HG03045 (cell line): Measurements from ENCODE around the gene PA2G4.
A peak's percentile ranks its signal among the peaks of the same experiment; 100 is the strongest.
"Not testable (repeated sequence)": the region's sequence is repeated elsewhere in the genome, so short reads cannot be mapped to it uniquely, and the experiment has no call there.

Experiments
- ATAC-seq: cut with Tn5 transposase; IDR thresholded peaks from one replicate; pipeline ENCODE4 v1.9.1; 2021; ENCODE audit warnings: mild to moderate bottlenecking, moderate library complexity; ENCODE audit not compliant: unreplicated experiment

PA2G4 gene

DNA sequence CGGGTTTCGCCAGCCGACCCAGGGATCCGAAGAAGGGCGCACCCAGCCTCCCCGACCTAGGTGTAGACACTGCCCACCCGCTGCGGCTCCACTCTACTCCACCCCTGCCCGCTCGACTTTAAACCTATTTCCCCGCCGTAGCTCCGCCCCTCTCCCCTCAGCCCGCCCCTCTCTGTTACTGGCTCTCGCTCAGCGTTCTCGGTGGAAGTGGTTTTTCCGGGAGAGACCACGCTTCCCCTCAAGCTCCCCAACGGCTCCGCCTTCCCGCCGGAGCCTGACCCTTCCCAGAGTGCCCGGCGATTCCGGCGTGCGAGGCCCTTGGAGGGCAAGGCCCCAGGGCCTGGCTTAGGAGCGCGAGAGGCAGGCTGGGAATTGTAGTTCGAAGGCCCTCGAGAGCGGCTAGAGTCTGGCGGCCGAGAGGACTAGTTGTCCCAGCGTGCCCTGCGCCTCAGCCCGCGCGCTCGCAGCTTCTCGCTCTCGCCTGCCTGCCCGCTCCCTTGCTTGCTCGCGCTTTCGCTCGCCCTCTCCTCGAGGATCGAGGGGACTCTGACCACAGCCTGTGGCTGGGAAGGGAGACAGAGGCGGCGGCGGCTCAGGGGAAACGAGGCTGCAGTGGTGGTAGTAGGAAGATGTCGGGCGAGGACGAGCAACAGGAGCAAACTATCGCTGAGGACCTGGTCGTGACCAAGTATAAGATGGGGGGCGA, at the start of gene PA2G4:
PA2G4 (plus strand) TSS at position 451 of the 706 bp plus-strand sequence; CDS start at position 630, 179 bp downstream.
- ATAC-seq, result peak; percentile 93

DNA sequence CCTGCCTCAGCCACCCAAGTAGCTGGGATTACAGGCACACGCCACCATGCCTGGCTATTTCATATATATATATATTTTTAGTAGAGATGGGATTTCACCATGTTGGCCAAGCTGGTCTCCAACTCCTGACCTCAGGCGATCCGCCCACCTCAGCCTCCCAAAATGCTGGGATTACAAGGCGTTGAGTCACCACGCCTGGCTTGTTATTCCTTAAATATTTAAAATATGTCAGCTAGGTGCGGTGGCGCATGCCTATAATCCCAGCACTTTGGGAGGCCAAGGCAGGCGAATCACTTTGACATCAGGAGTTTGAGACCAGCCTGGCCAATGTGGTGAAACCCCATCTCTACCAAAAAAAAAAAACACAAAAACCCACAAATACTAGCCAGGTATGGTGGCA, 44.4 kb upstream of the PA2G4 start:
- not testable (repeated sequence) for ATAC-seq

DNA sequence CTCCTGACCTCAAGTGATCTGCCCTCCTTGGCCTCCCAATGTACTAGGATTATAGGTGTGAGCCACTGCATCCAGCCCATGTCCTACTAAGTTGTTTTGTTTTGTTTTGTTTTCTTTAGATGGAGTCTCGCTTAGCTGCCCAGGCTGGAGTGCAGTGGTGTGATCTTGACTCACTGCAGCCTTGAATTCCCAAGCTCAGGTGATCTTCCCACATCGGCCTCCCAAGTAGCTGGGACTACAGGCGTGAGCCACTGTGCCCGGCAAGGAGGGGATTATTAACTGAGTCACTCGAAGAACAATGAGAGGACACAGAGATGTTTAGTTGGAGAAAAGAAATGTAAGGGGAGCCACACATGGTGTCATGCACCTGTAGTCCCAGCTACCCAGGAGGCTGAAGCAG, 42.4 kb upstream of the PA2G4 start:
- no peak for ATAC-seq

DNA sequence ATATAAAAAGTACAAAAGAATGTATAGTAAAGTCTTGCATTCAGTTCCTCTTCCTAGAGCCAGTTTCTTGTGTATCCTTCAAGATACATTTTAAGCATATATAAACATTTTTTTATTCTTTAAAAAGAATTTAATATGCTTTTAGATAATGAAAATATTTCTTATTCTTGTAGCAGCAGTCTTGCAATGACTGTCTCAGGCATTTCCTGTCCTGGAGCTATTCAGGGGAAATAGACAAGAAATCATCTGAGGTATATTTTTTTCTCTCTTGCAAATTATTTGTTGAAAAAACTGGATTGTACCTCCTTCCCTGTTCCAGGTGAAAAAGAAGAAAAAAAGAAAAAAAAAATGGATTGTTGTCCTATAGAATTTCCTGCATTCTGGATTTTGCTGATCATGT, 41.4 kb upstream of the PA2G4 start:
- ATAC-seq, result no peak

DNA sequence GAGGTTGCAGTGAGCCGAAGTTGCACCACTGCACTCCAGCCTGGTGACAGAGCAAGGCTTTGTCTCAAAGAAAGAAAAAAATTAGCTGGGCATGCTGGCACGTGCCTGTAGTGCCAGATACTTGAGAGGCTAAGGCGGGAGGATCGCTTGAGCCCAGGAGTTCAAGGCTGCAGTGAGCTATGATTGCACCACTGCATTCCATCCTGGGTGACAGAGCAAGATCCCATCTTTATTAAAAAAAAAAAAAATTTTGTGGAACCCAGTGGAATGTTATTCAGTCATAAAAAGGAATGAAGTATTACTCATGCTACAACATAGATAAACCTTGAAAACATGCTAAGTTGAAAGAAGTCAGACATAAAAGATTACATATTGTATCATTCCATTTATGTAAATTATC, 32.7 kb upstream of the PA2G4 start:
- no peak for ATAC-seq

DNA sequence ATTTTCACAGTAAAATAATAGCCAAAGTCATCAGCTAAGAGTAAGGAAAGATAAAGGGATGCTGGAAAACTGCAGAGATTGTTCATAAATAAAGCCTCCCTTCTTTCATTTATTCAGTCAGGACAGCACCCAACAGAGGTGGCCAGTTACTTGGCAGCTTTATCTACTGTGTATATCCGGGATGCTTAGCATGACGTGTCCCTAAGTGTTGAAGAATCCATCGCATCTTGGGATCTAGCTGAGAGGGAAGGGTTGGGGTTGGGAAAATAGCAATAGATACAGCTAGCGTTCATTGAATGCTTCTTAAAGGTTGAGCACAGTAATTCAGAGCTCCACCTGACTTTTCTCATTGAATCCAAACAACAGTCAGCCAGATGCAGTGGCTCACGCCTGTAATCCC, 30.0 kb upstream of the PA2G4 start:
- ATAC-seq, result no peak

DNA sequence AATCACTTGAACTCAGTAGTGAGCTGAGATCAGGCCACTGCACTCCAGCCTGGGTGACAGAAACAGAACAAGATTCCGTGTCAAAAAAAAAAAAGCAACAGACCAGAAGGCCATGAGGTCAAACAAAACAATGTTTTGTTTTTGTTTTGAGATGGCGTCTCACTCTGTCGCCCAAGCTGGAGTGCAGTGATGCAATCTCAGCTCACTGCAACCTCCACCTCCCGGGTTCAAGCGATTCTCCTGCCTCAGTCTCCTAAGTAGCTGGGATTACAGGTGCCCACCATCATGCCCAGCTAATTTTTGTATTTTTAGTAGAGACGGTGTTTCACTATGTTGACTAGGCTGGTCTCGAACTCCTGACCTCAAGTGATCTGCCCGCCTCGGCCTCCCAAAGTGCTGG, 26.4 kb upstream of the PA2G4 start:
- not testable (repeated sequence) for ATAC-seq

DNA sequence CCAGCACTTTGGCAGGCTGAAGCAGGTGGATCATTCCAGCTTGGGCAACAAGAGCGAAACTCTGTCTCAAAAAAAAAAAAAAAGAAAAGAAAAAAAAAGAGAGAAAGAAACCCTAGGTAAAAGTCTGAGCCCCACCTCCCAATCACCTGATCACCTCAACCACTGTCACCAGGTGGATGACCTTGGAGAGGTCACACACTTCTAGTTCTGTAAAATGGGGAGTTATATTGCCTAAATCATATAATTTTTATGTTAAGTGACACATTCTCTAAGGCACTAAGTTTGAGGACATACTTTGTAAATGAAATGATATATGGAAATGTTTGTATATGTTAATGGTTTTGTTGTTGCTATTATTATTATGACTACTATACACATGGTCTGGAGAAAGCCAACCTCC, 25.9 kb upstream of the PA2G4 start:
- ATAC-seq, result no peak

DNA sequence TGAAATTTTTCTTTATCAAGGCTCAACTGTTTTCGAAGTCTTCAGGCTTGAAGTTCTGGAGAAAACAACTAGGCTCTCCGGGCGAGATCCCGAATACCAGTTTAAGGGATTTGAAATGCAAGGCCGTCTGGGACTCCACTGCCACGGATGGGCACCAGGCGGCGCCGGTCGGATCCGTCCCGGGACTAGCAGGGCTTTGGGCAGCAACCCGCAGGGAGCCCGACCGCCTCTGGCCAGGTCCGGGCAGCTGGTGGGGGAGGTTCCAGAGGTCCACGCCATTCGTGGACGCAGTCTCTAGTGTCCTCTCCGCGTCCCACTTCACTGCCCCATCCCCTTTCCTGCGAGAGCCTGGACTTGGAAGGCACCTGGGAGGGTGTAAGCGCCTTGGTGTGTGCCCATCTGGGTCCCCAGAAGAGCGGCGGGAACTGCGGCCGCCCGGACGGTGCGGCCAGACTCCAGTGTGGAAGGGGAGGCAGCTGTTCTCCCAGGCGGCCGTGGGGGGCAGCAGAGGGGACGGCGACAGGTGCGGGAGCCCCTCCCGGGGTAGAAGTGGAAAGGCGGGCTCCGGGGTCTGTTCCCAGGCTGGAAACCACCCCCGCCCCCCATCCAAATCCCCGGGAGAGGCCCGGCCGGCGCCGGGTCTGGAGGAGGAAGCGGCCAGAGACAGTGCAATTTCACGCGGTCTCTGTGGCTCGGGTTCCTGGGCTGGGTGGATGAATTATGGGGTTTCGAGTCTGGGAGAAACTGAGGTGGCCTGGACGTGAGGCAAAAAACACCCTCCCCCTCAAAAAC, 25.2 kb upstream of the PA2G4 start:
- peak; percentile 58 for ATAC-seq

DNA sequence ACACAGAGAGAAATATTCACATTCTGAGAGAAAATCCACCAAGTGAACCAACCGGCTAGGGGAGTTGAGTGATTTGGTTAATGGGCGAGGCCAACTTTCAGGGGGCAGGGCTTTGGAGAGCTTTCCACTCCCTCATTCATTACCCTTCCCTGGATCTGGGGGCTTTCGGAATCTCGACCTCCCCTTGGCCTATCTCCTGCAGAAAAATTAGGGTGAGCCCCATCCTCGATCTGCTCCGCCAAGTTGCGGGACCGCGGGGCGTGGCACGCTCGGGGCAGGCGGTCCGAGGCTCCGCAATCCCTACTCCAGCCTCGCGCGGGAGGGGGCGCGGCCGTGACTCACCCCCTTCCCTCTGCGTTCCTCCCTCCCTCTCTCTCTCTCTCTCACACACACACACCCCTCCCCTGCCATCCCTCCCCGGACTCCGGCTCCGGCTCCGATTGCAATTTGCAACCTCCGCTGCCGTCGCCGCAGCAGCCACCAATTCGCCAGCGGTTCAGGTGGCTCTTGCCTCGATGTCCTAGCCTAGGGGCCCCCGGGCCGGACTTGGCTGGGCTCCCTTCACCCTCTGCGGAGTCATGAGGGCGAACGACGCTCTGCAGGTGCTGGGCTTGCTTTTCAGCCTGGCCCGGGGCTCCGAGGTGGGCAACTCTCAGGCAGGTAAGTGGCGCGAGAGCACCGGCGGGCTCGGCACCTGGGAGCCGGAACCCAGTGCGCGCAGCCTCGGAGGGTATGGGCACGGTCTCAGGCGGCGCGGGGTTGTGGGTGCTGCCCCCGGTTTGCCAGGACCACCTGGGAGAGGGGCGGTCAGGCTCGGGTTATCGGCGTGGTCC, 24.4 kb upstream of the PA2G4 start, which contains the start of gene ERBB3:
ERBB3 (plus strand) TSS at position 443 of the 833 bp plus-strand sequence; CDS start at position 579, 136 bp downstream.
- no peak for ATAC-seq

DNA sequence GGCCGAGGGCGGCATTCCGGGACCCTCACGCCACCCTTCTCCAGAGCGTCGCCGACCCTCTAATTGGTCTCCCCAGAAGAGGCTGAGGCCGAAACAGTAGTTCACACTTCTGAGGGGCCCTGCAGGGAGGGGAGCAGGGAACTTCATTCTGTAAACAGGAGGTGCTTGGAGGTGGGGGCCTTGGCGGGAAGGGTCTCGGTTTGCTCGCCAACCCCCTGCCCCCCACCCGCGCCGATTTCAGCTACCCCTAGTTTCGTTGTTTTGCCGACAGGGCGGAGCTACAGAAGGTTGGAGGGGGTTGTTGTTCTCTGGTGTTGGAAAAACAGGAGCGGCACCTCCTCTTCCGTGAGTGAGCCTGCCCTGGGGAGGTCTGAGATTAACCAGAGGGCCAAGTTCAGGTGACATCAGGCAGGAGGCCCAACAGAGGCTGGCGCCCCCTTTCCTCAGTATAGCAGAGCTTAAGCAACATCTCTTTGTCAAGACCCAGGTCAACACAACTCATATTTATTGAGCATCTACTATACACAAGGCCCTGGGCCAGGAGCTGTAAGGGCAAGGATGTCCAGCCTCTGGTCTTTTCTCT, 23.7 kb upstream of the PA2G4 start:
- no peak for ATAC-seq

DNA sequence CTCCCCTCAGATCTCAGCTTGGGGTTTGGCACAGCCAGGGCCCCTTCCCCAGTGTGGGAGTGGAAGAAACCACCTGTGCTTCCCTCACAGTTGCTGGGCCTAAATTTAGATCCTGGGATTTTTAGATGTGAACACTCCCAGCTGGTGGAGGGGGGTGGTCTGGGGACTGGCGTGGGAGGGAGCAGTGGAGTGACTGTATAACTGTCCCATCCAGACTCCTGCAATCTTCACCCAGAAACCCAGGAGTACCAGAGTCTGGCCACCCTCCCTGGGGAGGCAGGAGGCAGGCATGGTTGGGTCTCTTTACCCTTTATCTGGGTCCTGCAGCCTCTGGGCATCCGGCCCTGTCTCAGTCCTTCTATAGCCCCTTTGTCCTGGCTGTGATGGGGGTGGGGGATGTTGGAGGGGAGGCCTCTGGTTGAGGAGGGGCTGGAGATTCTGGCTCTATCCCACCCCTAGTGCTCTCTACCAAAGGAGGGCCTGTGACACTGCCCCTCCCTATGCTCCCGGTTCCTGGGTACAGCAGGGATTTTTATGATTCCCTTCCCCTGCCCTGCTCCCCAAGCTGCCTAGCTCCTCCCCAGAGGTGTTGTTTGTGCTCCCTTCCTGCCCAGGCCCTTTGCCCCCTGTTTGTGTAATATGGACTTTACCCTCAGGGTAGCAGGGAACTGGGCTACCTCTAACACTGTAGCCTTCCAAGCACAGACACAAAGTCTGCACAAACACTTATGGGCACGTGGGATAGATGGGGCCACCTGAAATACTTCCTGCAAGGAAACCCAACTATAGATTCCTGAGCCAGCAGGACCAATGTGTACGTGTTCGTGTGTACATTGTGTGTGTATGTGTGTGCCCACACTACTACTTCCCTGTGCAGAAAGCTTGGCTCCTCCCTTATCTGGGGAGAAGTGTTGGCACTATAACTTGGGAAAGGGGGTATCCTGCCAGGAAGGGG, 22.7 kb upstream of the PA2G4 start:
- ATAC-seq, result no peak

DNA sequence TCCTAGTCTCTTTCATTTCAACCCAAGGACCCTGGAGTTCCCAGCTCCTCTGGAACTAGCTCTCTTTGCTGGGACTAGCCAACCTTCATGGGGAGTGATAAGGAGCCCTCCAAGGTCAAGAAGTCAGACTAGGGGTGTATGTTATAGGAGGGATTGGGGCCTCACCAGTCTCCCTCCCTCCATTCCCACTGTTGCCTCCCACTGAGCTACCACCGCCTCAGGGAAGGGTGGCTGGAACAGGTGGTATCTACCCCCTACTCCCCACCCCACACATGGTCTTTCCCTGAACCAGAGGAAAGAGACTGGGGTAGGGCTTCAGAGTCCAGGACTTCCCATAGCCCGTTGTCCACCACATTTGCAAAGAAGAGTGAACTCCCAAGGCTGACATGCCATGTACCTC, 22.0 kb upstream of the PA2G4 start:
- no peak for ATAC-seq

DNA sequence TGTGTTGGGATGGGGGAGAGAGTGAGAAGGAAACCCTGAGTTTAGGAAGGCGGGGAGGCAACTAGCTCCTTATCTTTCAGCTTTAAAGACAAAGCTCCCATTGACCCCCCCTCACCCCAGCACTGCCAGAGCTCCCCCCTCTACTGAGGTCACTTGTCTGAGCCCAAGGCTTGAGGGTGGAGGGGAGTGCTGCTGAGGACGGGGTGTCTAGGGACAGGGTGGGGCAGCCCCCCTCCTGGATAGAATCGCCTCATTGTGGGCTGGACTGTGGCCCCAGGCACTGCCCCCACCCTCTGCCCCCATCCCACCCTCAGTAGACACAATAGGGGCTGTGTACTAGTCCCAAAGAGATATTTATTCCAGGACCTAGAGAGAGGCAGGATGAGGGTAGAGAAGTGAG, 21.4 kb upstream of the PA2G4 start:
- no peak for ATAC-seq

DNA sequence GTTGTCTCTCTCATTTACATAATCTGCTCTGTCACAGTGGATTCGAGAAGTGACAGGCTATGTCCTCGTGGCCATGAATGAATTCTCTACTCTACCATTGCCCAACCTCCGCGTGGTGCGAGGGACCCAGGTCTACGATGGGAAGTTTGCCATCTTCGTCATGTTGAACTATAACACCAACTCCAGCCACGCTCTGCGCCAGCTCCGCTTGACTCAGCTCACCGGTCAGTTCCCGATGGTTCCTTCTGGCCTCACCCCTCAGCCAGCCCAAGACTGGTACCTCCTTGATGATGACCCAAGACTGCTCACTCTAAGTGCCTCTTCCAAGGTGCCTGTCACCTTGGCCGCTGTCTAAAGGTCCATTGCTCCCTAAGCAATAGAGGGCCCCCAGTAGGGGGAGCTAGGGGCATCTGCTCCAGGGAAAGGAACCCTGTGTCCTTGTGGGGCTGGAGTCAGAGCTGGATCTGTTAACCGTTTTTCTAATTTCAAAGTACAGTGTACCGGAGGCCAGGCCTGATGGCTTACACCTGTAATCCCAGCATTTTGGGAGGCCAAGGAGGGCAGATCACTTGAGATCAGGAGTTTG, 19.3 kb upstream of the PA2G4 start:
- ATAC-seq, result no peak

DNA sequence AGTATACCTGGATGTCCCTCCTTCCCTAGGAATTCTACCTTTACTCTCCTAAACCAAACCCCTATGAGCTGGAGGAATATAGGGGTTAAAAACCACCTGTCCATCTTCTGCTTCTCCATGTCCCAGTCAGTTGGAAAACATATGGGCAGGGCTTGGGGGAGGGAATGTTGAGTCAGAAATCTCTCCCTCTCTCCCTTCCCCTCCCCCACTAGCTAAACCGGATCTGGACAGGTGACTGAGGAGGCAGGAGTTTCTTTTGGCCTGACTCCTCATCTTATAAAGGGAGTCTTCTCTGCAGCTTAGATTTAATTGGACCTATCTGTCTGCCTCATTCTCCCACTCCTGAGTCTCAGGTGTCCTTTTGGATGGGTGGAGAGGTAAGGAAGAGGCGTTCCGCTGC, 18.3 kb upstream of the PA2G4 start:
- no peak for ATAC-seq

DNA sequence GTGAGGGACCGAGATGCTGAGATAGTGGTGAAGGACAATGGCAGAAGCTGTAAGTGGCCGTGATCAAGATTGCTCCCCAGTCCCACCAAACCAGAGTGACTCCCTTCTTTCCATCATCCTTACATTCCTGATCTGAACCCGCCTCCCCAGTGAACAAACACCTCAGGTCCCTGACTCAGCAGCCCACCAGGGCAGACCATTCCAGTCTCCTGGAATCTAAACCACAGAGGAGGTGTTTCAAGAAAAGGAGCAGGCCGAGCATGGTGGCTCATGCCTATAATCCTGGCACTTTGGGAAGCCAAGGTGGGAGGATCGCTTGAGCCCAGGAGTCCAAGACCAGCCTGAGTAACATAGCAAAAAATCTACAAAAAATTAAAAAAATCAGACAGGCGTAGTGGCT, 17.8 kb upstream of the PA2G4 start:
- no peak for ATAC-seq

DNA sequence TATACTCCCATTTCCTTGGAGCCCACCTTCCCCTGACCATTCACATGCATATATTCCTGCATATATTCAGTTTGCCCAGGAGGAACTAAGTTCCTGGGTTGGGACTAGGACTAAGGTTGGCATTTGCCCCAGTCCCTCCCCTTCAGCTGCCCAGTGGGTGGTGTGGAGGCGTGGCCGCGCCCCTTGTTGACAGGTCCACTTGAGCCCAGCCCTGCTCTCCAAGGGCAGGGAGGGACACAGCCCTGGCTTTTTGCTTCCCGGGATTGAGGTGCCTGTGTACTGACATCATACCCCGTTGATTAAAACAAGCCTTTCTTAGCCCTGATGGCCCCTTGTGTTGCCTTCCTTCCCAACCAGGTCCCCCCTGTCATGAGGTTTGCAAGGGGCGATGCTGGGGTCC, 17.1 kb upstream of the PA2G4 start:
- no peak for ATAC-seq

DNA sequence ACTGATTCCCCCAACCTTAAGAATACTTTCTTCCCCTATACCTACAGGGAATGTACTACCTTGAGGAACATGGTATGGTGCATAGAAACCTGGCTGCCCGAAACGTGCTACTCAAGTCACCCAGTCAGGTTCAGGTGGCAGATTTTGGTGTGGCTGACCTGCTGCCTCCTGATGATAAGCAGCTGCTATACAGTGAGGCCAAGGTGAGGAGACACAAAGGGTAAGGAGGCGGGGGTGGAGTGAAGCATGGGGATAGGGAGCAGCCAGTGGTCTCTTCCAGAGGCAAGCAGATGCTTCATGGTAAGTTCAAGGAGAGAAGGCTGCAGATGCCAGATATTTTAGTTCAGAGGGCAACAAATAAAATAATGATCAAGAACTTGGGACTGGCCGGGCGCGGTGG, 6.6 kb upstream of the PA2G4 start:
- ATAC-seq, result no peak

DNA sequence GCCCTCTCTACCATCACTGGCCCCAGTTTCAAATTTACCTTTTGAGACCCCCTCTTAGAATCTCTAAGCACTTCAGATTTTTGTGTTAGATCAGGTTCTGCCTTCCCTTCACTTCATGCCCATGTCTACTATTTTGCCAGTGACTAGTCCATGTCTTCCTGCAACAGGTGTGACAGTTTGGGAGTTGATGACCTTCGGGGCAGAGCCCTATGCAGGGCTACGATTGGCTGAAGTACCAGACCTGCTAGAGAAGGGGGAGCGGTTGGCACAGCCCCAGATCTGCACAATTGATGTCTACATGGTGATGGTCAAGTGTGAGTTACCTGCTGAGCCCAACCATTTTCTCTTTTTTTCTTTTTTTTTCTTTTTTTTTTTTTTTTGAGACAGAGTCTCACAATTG, 5.8 kb upstream of the PA2G4 start:
- ATAC-seq, result no peak
